Stimulated activated CD4-positive, alpha-beta T cell treated with anti-CD3 and anti-CD28 coated beads, TNF-alpha, amount 100 ng/mL, for 24 hours (primary cell): ENCODE measurements around the gene TLE3.
A peak's percentile ranks its signal among the peaks of the same experiment; 100 is the strongest.

Experiments used
- DNase-seq, 3 experiments: peaks; one replicate each; pipeline ENCODE4 v3.0.0-alpha.2; 2020; ENCODE audit warnings: low read depth in 3 of 3

The TLE3 gene

DNA sequence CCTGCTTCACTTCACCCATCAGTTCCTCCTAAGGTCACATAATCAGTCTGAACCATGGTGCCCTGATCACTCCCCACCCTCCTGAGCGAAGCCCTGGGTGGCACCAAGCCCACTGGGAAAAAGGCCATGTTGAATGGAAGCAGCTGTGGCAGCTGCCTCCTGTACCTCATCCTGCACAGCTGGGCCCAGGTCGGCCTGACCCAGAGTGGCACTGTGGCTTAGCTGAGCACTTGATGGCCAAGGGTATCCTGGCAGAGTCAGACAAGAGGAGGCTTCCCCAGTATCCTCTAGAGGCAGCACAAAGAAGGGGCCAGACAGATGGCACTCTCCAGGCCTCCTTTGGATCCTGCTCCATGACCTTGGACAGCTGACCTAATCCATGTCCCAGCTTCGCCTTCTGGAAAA, 68.4 kb downstream of the TLE3 start:
- DNase-seq, result no peak

DNA sequence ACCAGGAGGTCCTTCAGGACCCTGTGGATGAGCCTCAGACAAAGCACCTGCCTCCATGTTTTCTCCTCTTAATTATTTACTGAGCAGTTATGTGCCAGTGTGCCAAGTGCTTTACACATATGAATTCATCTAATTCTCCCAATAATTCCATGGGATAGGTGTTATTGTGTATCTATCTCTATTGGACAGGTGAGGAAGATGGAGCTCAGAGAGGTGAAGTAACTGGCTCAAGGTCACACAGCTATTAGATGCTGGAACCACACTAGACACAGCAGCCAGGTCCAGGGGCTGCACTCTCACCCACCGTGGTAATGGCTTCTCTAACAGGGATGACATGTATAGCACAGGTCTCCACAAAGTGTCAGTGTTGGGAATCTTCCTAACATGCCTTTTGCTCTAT, 70.2 kb downstream of the TLE3 start:
- DNase-seq, result no peak

DNA sequence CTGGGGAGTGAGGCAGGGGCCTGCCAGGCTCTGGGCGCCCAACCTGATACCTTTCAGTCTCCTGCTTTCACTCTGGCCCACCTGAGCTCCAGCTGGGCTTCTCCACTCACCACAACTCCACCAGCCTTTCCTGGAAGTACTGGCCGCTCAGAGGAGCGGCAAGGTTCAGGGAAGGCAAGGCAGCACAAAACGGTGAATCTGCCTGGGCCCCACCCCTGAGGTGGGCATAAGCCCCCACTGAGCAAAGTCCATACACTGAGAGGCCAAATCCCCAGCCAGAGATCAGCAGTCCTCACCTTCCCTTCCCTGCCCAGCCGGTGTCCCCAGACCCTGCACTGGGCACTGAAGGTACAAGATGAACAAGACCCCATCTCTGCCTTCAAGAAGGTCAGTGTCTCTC, 70.7 kb downstream of the TLE3 start:
- no peak for DNase-seq

DNA sequence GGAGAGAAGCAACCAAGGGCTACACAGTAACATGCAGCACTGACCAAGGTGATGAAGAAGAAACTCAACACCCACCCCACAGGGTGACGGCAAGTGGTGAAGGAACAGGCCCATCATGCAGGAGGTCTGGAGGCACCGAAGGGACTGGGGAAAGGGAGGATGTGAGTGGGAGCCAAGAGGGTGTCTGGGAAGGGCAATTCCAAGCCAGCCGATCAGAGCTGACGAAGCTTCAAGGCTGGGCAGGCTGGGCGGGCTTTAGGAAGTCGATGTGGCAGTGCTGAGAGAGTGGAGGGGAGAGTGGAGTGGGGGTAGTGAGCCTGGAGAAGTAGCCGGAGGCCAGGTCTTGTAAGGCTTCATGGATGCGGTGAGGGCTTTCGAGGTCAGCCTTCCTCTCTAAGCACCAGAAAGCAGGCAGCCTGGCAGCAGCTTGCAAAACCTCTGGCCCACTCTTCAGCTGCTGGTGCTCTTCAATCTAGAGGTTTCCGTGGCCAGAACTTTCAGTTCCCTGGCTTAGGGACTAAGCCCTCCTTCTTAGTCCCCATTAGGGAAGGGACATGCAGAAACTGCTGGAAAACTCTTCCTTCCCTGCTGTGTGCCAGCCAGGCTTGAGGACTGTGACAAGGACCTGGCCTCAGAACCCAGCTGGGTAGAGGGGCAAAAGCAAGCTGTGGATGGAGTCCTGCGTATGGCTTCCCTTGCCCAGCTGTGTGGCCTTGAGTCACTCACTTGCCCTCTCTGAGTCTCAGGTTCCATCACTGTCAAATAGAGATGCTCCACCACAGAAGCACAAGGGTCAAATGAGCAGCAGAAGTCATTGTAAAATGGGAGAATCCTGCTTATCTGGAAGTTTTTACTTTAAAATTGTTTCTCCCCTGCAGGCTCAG, 72.1 kb downstream of the TLE3 start:
- no peak for DNase-seq

DNA sequence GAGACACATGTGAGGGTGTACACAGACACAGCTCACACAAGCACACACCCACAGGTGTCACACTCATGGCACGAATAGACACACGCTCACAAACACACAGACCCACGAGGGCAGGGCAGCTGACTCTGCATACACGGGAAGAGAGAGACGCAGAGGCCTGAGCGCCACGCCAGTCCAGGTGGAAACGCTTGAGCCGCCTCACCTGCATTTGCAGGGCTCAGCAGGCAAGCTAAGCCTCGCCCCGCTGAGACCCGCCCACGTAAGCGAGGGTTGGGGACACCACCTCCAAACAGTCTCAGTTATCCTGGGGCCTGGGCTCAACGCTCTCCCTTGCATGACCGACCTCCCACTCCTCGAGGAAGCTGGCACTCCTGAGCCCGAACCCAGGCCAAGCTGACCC, 73.2 kb downstream of the TLE3 start:
- DNase-seq, result no peak

DNA sequence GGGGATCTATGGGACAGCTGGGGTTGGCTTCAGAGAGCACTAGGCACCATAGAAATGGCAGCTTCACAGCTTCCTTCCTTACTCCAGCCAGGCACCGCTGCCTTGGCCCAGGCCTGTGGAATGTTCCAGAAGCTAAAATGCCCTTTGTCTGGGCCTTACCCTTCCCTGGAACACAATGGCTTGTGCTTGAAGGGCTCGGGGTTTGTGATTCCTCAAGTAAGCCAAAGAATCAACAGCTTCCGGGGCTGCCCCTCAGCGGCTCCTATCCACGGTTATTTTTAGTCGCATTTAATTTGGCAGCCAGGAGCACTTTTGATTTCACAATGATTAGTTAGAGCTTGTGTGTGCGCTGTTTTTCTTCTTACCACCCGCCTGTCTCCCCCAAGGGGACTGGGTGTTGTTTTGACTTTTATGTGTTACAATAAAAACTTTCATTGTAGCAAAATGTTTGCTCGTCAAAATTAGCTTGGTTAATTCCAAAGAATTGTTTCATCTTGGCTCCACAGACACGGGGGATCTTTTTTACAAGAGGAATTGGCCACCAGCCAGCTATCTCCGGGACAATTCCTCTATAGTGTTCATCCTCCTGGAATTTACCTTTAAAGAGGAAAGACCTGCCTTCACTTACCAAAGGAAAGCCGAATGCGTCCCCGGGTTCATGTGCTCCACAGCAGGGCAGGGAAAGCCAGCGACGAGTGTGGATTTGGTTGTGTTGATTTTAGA, 73.8 kb downstream of the TLE3 start:
- no peak for DNase-seq

DNA sequence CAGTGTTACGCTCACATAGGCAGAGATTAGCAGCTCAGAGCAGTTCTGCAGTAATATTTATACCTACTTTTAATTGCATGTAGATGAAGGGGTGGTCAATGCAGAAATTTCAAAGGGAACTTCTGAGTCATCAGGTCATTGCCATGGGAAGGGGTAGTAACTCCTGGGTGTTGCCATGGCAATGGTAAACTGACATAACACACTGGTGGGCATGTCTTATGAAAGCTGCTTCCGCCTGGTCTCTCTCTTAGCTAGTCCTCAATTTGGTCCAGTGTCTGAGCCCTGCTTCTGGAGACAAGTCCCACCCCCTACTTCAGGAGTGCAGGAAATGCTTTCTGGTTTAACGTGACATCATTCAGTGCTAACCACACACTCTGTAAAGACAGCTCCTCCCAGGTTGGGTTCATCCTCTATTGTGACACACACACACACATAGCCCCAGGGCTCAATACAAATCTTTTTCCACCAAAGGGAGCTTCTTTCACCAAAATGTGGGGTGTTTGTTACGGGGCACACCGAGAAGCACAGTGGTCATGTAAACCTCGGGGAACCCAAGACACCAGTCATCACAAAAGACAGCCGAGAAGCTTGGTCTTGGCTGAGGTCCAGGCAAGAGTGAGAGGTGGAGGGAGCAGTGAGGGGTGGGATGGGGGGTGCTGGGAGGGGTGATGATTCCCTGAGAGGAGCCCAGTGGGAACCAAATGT, 74.5 kb downstream of the TLE3 start:
- peak; percentile 6 to 13 (median 10) for DNase-seq

DNA sequence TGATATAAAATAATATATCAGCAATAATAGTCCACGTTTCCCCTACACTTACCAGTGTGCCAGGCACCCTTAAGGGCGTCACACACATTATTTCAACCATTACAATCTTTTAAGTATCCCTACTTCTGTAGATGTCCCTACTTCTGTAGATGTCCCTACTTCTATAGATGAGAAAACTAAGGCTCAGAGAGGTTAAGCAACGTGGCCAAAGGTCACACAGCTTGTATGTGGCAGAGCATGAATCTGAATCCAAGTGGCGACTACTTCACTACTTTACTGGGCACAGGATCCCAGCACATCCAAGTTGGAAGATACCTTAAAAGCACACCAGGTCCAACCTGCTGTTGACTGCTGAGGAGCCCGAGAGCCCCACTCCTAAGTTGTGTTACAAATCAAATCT, 77.5 kb downstream of the TLE3 start:
- DNase-seq, result no peak

DNA sequence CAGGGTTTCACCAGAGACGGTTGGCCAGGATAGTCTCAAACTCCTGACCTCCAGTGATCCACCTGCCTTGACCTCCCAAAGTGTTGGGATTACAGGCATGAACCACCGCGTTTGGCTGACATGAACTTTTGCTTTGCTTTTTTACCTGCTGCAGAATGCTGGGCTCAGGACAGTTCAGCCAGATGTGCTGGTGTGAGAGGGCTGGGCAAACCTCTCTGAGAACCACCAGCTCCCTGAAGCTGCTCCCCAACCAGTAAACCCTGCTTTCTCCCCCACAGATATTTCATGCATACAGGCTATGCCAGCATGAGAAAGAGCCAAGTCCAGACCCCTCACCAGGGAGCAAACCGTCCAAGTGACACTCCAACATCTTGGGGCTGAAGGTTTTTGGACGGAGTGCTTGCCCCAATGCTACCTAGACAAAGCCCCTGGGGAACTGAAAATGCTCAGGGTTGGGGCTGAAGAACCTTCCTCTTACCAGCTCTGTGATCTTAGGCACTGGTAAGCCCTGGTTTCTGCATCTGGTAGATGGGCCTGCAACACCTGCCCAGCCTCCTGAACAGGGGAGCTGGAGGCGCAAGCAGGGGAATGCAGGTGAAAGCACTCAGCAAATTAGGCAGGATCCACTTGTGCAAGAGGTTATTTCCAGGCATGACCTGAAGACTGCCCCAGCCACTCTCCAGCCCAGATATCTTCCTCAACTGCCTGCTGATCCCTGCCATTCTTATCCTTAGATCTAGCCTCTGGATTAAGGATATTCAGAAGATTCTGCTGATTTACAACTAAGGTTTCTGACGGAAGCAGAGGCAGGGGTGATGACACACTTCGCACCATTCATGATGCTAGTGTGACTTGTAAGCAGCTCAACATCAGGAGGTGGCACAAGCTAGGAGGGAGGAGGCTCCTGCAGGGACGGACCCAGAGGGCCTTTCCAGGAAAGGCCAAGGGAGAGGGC, 78.8 kb downstream of the TLE3 start:
- no peak for DNase-seq

DNA sequence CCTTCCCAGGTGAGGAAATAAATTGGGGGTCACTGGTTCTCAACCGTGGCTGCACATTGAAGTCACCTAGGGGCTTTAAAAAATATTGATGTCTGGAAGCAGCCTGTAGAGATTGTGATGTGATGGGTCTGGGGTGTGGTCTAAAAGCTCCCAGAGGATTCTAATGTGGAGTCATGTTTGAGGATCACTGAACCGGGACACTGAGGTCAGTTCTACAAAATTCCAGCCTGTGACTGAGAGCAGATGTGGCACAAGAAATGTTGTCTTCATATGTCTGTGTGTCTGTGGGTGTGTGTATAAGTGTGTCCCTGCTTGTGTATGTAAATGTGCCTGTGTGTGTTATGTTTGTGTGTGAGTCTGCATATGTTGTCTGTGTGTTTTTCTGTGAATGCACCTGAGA, 79.9 kb downstream of the TLE3 start:
- DNase-seq, result no peak

DNA sequence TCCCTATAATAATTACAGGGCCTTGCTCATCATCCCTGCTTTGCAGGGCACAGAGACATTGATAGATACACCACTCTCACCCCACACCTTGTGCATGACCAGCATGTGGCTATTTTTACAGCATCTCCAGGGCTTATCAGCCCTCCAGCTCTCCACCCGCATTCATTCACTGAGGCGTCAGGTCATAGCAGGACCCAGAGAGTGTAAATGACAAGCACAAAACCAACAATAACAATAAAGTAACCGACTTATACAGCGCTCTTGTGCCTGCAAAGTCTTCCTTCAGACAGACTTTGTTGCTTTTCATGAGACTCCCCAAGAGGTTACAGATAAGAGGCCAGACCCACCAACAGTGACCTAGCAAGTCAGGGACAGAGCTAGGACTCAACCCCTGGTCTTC, 80.7 kb downstream of the TLE3 start:
- no peak for DNase-seq

DNA sequence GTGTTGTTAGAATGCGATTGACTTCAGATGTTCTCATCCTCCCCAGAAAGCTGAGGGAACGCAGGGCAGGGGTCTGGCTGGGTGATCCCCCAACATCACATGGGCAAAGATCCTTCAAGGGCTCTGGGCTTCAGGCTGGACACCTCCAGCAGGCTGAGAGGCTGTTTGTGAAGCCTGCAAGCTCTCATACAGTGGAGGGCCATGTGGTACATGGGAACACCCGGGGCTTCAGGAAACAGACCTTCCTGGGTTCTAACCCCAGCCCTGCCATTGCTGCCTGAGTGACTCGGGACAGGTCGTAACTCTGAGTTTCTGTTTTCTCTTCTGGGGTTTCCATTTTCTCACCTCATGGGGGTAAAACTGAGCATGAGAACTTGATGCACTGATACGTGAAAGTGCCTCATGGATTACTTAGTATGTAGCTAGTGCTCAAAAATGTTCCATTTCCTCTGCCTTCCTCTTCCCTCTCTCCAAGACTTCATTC, 81.2 kb downstream of the TLE3 start:
- no peak for DNase-seq

DNA sequence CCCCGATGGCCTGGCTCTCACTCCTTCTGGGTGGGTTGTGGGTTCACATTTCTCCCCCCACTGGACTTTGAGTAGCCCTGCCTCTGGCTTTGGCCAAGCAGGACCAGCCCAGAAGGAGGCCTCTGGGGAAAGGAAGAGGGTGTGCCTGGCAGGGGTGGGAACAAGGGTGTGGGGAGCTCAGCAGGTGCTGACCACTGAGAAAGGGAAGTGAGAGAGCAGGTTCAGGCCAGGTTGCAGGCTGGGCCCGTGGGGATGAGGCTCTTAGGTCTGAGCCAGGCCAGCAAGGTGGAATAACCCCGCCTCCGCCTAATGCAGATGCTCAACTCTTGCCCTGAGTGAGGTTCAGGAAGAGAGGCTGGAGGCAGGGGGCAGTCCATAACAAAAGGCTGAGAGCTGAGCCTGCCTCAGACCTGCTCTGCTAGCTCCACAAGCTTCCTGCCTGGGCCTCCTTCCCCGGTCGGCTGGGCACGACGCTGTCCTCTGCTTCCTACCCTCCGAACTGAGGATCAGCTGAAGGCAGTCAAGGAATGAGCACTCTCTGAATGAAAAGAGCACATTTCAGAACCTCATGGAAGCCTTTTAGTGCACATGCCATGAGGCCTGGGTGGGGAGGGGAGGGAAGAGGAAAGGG, 82.7 kb downstream of the TLE3 start:
- DNase-seq, result no peak

DNA sequence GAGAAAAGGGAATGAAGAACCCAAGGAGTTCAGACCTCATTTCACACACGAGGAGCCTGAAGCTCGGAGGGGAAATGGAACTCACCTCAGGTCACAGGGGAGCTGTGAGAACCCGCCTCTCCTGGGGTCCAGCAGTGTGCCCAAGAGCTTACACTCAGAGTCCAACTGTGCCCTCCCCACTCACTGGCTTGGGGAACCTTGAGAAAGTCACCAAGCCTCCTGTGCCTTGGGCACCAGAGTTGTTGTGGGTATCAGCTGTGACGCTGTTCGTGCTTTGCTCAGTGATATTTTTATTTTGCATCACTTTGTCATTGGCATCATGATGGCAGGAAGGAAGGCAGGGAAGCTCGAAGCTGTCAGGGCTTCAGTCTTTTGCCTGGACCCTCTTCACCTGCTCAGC, 83.4 kb downstream of the TLE3 start:
- no peak for DNase-seq

DNA sequence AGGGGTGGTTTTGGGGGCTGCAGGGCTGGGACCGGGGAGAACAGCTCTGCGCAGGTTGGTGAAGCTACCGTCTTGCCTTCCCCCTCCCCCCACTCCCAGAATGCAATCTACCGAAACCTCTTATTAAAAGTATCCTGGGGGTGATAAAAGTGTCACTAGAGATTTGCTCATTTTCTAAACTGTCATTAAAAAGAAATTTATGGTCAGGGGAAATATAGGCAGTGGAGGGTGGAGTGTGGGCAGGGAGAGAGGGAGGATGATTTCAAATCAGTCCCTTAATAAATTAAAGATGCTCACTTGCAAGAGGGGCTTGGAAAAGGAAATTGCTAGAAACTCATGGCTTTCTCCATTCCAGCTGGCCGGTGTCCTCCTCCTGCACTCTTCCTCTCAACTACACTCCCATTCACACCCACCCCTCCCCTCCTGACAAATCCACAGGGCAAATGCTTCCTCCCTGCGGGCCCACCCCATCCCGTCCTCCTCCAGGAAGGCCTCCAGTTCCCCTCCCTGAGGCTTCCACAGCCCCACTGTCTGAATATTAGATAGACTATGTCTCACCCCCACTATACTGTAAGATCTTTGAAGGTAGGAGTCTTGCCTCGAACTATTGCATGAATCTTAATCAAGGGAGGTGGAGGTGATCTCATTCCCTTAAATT, 83.9 kb downstream of the TLE3 start:
- DNase-seq, result no peak

DNA sequence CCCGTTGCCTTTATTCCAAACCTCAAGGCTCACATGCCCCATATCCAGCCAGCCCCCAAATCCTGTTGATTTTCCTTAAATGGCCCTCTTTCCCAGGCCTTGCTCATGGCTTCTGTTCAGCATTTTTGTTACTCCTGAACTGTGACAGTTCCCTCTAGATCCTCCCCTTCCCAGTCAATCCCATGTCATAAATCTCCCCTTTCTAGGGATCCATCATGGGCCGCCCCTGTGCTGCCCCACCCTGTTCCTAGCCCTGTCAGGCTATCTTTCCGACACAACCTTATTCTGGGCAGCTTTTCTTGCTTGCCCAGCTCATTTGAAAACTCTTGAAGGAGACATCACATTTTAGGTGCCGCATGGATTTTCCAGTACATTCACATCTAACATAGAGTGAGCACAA, 84.8 kb downstream of the TLE3 start:
- no peak for DNase-seq

DNA sequence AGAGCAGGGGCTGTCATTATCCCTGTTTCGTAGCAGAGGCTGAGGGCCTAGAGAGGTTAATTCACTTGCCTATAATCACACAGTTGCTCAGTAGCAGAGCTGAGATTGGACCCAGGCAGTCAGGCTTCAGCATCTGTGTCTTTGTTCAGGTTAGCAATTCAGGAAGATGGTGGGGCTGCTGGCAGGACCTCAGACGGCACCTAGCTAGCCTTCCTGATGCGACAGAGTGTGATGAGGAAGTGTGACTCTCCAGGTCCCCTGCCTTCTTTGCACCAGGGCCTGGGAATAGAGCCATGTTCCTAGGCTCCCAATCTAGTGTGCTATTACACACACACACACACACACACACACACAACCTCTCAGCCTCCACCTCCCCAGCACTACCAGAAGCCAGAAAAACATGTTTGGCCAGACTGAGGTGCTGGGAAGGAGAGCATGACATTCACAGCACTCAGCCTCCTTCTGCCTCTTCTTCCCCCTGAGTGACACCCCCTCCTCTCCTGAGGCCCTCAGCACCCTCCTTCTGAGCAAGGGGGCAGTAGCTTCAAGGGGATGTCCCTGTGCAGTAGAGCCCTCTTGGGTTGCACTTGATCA, 88.9 kb downstream of the TLE3 start:
- DNase-seq, result no peak

DNA sequence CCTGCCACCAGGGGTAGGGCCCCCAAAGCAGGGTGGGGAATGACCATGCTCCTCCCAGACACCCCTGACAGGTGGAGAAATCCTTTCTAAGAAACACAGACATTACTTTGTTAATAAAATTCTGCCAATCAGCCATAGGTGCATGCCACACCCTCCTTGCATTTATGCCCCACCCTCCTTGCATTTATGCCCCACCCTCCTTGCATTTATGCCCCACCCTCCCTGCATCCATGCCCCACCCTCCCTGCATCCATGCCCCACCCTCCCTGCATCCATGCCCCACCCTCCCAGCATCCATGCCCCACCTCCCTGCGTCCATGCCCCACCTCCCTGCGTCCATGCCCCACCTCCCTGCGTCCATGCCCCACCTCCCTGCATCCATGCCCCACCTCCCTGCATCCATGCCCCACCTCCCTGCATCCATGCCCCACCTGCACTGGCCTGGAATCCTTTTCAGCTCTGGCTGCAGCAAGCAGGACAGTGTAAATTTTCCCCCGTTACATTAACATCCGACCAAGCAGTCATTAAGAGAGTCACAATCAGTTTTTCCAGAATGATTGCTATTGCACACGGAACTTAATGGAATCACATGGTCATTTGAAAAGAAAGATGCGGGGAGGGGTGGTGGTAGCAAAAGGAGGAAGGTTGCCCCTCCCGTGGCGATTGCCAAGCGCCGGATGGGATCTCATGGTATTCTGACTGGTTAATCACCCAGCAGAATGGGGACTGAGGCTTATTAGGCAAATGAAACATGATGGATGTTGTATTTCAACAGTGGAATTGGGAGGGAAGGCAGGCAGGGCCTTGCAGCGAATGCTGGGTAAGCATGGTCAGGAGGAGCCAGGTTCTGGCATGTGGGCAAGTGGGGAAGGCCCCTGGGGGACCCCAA, 91.2 kb downstream of the TLE3 start:
- no peak for DNase-seq

DNA sequence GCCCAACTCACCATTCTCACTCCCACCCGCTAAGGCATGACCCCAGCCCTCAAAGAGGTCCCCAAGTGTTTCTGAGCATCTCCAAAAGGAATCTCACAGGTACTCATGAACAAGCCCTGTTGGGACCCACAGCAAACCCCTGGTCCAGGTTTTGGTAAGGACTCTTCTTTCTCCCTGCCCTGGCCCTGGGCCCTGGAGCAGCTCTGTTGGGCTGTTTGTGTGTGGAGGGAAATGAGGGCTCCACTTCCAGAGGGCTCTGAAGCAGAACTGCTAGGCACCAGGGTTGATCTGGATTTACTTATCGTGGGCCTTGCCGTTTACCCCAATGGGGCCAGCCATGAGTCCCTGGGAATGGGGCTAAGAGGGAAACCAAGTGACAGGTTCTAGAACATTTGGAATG, 92.9 kb downstream of the TLE3 start:
- DNase-seq, result no peak
